ENCODE data around the gene RTL1.

RTL1 gene

DNA sequence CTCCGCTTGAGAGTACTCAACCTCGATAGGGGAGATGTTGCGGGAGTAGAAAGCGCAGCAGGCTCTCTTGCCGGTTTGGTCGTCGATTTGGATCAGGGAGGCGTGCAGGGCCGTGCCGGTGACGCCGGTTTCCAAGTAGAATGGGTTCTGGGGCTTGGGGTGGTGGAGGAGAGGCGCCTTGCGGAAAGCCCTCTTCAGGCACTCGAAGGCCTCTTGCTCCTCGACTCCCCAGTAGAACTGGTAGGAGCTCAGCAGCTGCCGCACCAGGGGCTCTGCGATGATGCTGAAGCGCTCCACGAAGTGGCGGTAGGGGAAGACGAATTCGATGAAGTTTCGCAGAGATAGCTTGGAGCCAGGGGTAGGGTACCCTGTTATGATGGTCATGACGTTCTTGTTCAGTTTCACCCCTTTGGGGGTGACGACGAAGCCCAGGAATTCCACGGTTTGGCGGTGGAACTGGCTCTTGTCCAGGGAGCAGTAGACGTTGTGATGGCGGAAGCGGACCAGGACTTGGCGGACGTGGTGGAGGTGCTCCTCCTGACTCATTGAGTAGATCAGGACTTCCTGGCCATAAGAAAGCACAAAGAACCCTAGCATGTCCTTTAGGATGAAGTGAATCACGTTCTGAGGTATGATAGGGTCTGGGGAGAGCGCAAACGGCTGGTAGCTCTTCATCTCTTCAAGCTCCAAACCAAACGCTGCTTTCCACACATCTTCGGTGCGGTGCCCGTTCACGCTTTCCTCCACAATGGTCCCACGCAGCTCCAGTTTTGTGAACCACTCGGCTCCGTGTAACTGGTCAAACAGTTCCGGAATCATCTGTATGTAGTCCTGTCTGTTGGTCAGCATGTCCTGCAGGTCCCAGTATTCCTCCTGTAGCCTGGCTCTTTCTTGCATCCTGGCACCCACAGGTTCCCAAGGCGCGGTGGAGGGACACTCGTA, 21.2 kb downstream of the RTL1 start:
- H3K4me3 ChIP-seq (ENCODE audit: low read depth, low read length): no peak overlapping the region
- no peaks in the 10 kb centered on the region for H3K4me1 ChIP-seq (ENCODE audit: control insufficient read depth, insufficient read depth, low read length, unreplicated experiment)
- peaks cover 11% of the 10 kb centered on the region for H3K79me2 ChIP-seq (ENCODE audit: control insufficient read depth, insufficient read depth, low read length, unreplicated experiment)
- peaks cover 14% of the 10 kb centered on the region for H3K36me3 ChIP-seq (ENCODE audit: insufficient read depth, low read length)
- no peak overlapping the region for H3K27ac ChIP-seq (ENCODE audit: low read depth, low read length)
- H2AFZ ChIP-seq (ENCODE audit: low read length, unreplicated experiment): no peak overlapping the region
- H3K27me3 ChIP-seq (ENCODE audit: insufficient read depth, low read length): no peaks in the 10 kb centered on the region

DNA sequence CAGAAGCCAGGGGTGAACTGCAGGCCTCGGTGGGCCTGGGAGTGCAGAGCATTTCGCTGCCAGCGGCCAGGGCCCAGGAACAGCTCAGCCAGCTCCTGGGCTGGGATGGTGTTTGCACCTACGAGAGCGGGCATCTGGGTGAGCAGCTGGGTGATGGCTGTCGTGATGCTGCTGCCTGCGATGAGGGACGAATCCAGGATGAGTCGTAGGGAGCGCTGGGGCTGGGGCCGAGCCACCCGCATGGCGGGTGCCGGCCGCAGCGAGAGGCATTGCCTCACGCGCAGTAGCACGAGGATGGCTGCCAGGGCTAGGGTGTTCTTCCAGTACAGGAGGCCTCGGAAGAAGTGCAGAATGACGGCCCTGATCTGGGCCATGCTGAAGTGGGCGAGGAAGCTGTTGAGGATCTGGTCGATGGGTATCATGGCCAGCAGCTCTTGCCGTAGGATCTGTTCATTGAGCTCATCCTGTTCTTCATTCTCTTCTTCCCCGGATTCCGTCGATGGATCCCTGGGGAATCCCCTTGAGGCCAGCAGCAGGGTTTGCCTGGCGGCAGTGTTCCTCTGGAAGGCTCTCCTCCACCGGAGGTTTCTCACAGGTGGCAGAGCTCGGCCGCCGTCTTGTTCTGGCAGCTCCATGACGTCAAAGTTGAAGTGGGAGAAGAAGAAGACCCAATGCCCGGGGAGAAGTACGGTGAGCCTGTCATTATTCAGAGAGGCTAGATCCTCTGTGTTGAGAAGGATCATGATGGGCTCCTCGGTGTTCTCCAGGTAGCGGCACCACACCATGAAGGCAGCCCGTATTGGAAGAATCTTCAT, 22.1 kb downstream of the RTL1 start:
- no peak overlapping the region for H2AFZ ChIP-seq (ENCODE audit: low read length, unreplicated experiment)
- H3K4me1 ChIP-seq (ENCODE audit: control insufficient read depth, insufficient read depth, low read length, unreplicated experiment): no peaks in the 10 kb centered on the region

DNA sequence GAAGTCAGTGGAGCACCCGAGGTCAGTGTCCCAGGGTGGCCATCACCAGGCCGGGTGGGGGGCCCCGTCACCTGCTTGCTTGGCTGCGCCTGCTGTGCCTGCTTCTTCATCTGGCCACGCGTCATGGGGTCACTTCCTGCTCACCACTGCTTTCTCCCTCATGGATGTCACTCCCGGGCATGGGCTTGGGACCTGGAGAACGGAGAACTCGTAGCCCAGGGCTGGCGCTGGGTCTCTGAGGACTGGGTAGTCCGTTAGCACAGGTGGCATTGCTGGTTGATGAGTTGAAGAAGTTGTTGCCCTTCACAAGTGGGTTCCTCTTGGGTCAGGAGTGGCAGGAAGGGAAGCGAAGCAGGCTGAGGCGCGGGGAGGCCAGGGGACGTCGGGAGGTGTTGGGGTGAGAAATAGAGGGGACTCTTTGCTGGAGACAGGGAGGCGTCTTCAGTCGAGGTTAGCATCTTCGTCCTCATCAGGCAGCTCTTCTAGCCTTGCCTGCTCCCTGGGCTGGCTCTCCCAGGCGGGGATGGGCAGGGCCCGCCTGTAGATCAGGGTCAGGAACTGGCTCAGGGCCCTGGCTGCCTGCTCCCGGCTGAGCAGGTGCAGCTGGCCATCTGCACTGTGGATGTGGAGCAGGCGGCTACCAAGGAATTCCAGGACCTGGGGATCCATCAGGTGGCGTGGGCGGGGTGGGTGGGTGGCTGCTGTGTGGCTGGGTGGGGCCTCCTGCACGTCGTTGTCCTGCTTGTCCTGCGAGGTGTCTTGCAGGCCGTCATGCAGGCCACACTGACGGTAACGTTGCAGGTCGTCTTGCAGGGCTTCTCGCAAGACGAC, 23.0 kb downstream of the RTL1 start:
- no peaks in the 10 kb centered on the region for H3K4me1 ChIP-seq (ENCODE audit: control insufficient read depth, insufficient read depth, low read length, unreplicated experiment)
- H2AFZ ChIP-seq (ENCODE audit: low read length, unreplicated experiment): no peak overlapping the region
- no peak overlapping the region for H3K4me3 ChIP-seq (ENCODE audit: low read depth, low read length)
- peaks cover 14% of the 10 kb centered on the region; the same call in 1 of the 2 replicates for H3K36me3 ChIP-seq (ENCODE audit: insufficient read depth, low read length)
- no peak overlapping the region for H3K27ac ChIP-seq (ENCODE audit: low read depth, low read length)
- H3K79me2 ChIP-seq (ENCODE audit: control insufficient read depth, insufficient read depth, low read length, unreplicated experiment): peaks cover 11% of the 10 kb centered on the region
- H3K27me3 ChIP-seq (ENCODE audit: insufficient read depth, low read length): no peaks in the 10 kb centered on the region

More for the DNA sequence above, 22.1 kb downstream of the RTL1 start:
- Histone ChIP-seq H3K79me2 (ENCODE audit: control insufficient read depth, insufficient read depth, low read length, unreplicated experiment) (peaks cover 11% of the 10 kb centered on the region), H3K27me3 (ENCODE audit: insufficient read depth, low read length) (no peaks in the 10 kb centered on the region), H3K36me3 (ENCODE audit: insufficient read depth, low read length) (peaks cover 14% of the 10 kb centered on the region; the same call in 1 of the 2 replicates), H3K4me3 (ENCODE audit: low read depth, low read length) (no peak overlapping the region), H3K27ac (ENCODE audit: low read depth, low read length) (no peak overlapping the region)

DNA sequence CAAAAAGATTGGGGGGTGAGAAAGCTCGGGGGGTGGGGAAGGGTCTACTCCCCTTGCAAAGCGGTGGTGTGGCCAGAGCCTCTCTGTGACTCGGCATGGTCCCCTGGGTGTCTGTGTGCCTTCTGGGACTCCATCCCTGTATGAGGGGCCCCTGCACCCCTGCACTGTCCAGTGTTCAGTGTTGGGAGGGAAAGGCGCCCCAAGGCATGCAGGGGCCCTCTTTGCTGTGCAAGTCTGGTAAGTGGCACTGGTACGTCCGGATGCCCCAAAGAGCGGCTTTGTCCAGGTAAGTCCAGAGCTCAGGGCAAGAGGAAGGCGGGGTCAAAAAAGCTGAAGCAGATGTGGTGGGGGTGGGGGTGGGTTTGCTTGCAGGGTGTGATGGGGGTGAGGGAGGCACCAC, 23.7 kb downstream of the RTL1 start:
- H3K4me1 ChIP-seq (ENCODE audit: control insufficient read depth, insufficient read depth, low read length, unreplicated experiment): no peaks in the 10 kb centered on the region
- no peak overlapping the region for H3K27ac ChIP-seq (ENCODE audit: low read depth, low read length)
- peaks cover 13% of the 10 kb centered on the region for H3K79me2 ChIP-seq (ENCODE audit: control insufficient read depth, insufficient read depth, low read length, unreplicated experiment)
- H3K27me3 ChIP-seq (ENCODE audit: insufficient read depth, low read length): no peaks in the 10 kb centered on the region
- no peak overlapping the region for H3K4me3 ChIP-seq (ENCODE audit: low read depth, low read length)
- H3K36me3 ChIP-seq (ENCODE audit: insufficient read depth, low read length): peaks cover 14% of the 10 kb centered on the region; the same call in 1 of the 2 replicates
- H2AFZ ChIP-seq (ENCODE audit: low read length, unreplicated experiment): no peak overlapping the region

DNA sequence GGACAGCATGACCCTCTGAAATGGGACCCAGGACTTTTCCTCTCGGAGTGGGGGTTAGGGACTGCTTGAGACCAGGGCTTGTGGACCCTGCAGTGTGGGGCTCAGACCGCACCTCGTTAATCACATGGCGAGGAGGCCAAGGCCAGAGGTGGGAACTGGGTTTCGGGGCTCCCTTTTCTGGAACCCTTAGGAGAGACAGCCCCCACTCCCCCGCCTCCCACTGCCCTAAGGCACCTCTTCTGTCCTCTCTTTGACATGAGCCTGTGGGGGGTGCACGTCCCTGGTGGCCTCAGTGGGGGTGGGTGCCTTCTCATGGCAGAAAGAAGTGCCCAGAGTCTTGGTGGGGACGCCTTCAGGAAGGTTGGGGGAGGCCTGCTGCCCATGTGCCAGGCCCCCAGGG, 24.3 kb downstream of the RTL1 start:
- Histone ChIP-seq H3K27ac (ENCODE audit: low read depth, low read length) (no peak overlapping the region), H2AFZ (ENCODE audit: low read length, unreplicated experiment) (no peak overlapping the region), H3K36me3 (ENCODE audit: insufficient read depth, low read length) (peaks cover 12% of the 10 kb centered on the region; the same call in 1 of the 2 replicates), H3K79me2 (ENCODE audit: control insufficient read depth, insufficient read depth, low read length, unreplicated experiment) (peaks cover 18% of the 10 kb centered on the region), H3K27me3 (ENCODE audit: insufficient read depth, low read length) (no peaks in the 10 kb centered on the region), H3K4me1 (ENCODE audit: control insufficient read depth, insufficient read depth, low read length, unreplicated experiment) (no peaks in the 10 kb centered on the region), H3K4me3 (ENCODE audit: low read depth, low read length) (no peak overlapping the region)

DNA sequence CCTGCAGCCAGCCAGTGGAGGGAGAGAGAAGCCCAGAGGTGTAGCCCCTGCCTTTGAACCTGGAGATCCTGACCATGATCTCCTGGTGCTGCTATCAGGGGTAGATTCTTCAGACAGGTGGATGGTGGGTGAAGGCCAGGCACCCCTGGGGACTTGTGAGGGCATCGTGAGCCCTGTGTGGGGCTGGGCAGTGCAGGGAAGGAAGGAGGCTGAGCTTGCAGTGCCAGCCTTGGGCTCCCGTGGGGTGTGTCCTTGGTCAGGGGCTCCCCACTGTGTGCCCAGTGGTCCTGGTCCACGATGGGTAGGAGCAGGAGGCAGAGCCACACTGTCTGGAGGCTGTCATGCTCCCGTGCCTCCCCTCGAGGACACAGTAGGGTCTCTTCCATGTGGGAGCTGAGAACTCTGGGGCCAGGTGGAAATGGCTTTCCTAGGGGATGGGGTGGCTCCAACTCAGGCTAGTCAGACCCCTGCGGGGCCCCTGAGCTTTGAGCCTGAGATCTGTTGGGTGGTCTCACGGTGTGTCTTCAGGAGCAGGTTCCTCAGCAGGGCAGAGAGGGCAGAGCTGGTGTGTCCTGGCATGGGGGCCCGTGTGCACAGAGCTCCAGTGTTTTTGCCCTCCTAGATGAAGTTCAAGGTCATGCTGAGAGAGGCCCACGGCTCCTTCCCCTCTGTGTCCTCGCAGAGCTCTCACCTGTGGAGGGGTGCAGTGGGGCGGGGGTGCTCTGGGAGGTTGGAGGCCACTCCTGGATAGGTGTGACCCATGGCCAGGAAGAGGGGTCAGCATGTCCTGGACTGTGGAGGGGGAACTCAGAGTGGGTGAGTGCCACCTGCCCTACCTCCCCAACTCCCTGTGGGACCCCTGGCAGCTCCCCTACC, 25.0 kb downstream of the RTL1 start:
- peaks cover 8% of the 10 kb centered on the region; the same call in 1 of the 2 replicates for H3K36me3 ChIP-seq (ENCODE audit: insufficient read depth, low read length)

DNA sequence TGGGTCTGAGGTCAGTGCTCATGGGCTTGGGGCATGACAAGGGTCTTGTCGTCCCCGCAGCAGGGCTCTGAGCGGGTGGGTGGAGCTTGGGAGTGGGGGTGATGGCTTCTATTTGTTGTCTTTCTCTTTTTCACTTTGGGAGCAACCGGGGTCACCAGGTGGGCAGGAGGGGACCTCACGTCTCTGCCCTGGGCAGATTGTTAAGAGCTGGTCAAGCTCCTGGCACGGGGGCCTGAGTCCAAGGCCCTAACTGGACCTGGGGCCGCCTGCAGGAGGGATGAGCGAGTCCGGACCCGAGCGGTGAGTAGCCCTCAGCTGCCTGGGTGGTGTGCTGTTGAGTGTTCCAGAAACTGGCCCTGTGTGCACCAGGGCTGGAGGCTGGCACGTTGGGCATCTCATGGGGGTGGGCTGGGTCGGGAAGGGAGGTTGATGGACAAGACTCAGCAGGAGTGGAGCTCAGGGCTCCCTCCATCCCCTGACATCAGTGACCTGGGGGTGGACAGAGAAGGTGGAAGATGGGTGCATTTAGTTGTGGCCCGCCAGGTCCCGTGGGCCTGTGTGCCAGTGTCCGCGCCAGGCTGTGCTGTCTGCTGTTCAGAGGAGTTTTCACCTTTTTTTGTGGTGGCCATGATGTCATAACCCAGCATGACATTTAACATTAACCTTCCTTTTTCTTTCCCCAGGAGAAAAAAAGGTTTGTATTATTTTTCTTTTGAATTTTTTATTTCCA, 27.5 kb downstream of the RTL1 start:
- H3K79me2 ChIP-seq (ENCODE audit: control insufficient read depth, insufficient read depth, low read length, unreplicated experiment): peaks cover 26% of the 10 kb centered on the region
- no peak overlapping the region for H3K27ac ChIP-seq (ENCODE audit: low read depth, low read length)
- no peaks in the 10 kb centered on the region for H3K27me3 ChIP-seq (ENCODE audit: insufficient read depth, low read length)
- no peaks in the 10 kb centered on the region for H3K4me1 ChIP-seq (ENCODE audit: control insufficient read depth, insufficient read depth, low read length, unreplicated experiment)
- H3K4me3 ChIP-seq (ENCODE audit: low read depth, low read length): no peak overlapping the region
- H3K36me3 ChIP-seq (ENCODE audit: insufficient read depth, low read length): peaks cover 3% of the 10 kb centered on the region; the same call in 1 of the 2 replicates
- no peak overlapping the region for H2AFZ ChIP-seq (ENCODE audit: low read length, unreplicated experiment)

More for the DNA sequence above, 25.0 kb downstream of the RTL1 start:
- no peaks in the 10 kb centered on the region for H3K27me3 ChIP-seq (ENCODE audit: insufficient read depth, low read length)
- no peak overlapping the region for H3K4me3 ChIP-seq (ENCODE audit: low read depth, low read length)
- H3K4me1 ChIP-seq (ENCODE audit: control insufficient read depth, insufficient read depth, low read length, unreplicated experiment): no peaks in the 10 kb centered on the region
- peaks cover 24% of the 10 kb centered on the region for H3K79me2 ChIP-seq (ENCODE audit: control insufficient read depth, insufficient read depth, low read length, unreplicated experiment)
- H2AFZ ChIP-seq (ENCODE audit: low read length, unreplicated experiment): no peak overlapping the region
- H3K27ac ChIP-seq (ENCODE audit: low read depth, low read length): no peak overlapping the region

DNA sequence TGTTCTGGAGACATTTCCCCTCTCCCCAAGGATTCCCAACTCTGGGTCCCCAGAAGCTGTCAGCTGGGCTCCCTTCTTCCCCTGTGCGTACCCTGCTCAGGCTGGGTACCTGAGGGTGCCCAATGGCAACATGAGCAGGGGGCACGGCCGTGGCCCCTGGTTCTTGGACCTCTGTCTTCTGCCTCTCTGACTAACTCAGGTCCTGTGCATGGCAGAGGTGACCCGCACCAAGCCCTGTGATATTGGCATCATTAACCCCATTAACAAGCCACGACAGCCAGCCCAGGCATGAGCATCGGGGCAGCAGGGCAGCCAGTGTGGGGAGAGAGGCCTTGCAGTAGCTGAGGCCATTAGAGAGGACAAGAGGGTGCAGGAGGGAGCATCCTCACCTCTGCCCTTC, 28.4 kb downstream of the RTL1 start:
- Histone ChIP-seq H3K79me2 (ENCODE audit: control insufficient read depth, insufficient read depth, low read length, unreplicated experiment) (peaks cover 26% of the 10 kb centered on the region), H3K27ac (ENCODE audit: low read depth, low read length) (no peak overlapping the region), H3K36me3 (ENCODE audit: insufficient read depth, low read length) (peaks cover 3% of the 10 kb centered on the region; the same call in 1 of the 2 replicates), H3K27me3 (ENCODE audit: insufficient read depth, low read length) (no peaks in the 10 kb centered on the region), H3K4me3 (ENCODE audit: low read depth, low read length) (no peak overlapping the region), H3K4me1 (ENCODE audit: control insufficient read depth, insufficient read depth, low read length, unreplicated experiment) (no peaks in the 10 kb centered on the region), H2AFZ (ENCODE audit: low read length, unreplicated experiment) (no peak overlapping the region)

DNA sequence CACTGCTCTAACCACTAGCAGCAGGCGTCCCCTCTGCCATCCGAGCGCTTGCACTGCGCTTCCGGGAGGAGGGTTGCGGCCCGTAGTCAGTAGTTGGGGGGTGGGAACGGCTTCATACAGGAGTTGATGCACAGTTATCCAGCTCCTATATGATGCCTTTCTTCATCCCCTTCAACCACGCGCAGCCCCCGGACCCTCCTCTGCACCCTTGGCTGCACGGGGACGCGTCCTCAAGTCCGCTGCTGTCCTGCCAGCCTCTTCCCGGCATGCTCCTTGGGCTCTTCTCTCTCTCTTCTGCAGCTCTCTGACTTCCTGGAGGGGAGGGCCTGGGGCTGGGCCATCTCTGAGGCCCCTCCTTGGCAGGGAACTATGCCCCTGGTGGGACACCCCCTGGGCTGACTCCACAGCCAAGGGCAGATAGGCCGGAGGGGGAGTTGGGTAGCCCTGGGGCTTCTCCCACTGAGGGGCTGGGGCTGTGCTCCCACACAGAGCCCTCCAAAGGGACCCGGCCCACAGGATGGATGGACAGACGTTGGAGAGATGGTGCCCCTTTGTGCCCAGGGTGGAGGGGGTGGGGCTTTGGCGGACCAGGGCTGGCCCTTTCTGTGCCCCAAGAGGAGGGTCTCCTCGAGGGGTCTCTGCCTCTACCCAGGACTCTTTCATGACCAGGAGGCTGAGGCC, 29.0 kb downstream of the RTL1 start:
- no peak overlapping the region for H3K27ac ChIP-seq (ENCODE audit: low read depth, low read length)
- H3K79me2 ChIP-seq (ENCODE audit: control insufficient read depth, insufficient read depth, low read length, unreplicated experiment): peaks cover 26% of the 10 kb centered on the region
- no peaks in the 10 kb centered on the region for H3K27me3 ChIP-seq (ENCODE audit: insufficient read depth, low read length)
- H3K4me1 ChIP-seq (ENCODE audit: control insufficient read depth, insufficient read depth, low read length, unreplicated experiment): no peaks in the 10 kb centered on the region
- H3K36me3 ChIP-seq (ENCODE audit: insufficient read depth, low read length): peaks cover 3% of the 10 kb centered on the region; the same call in 1 of the 2 replicates
- H3K4me3 ChIP-seq (ENCODE audit: low read depth, low read length): no peak overlapping the region
- H2AFZ ChIP-seq (ENCODE audit: low read length, unreplicated experiment): no peak overlapping the region
